SK-N-DZ (cell line): ENCODE results near the gene PVALEF.

ENCODE experiments used
- small RNA-seq, 2 experiments: library from RNA; depleted of rRNA; stranded (forward); fragments of <200 nt; gene quantifications; one replicate each; pipeline ENCODE3, GENCODE V24; 2014

PVALEF gene

Small RNA genes within 50 kb of the gene (small RNA-seq; reads per million reads assigned to genes)
- gene MIR1250 = 0 reads per million in 2 experiments
- 0.05 to 0.67 reads per million in 2 experiments for gene MIR3065
- gene MIR657 = 0 reads per million in 2 experiments
